Neural cell (in vitro differentiated cells): Measurements from ENCODE around the gene PPP1R12B. TPM values are rescaled to one million over a fixed set of nuclear protein-coding genes. Genes with fewer than 3 reads are reported as not detected.
"Not testable (repeated sequence)": the region's sequence is repeated elsewhere in the genome, so short reads cannot be mapped to it uniquely, and the experiment has no call there.

Source experiments
- H2AFZ ChIP-seq: fragments of 200-600, 300-800 bp; sonication (generic), shearing (Covaris generic); 2 replicates; pipeline ENCODE4 v1.6.0; 2014; ENCODE audit warnings: low read depth, mild to moderate bottlenecking, antibody characterized with exemption, low read length, moderate library complexity
- H3F3A ChIP-seq: fragments of 200-600 bp; shearing (Covaris generic); 2 replicates; pipeline ENCODE4 v1.6.1; 2016; ENCODE audit warnings: mild to moderate bottlenecking, moderate library complexity, mixed read lengths, antibody characterized with exemption, low read length; ENCODE audit not compliant: insufficient read depth, poor library complexity, severe bottlenecking
- H3K27ac ChIP-seq: fragments of 200-600, 300-800 bp; sonication (generic), shearing (Covaris generic); 2 replicates; pipeline ENCODE4 v1.5.1; 2014; ENCODE audit warnings: mild to moderate bottlenecking, low read length, moderate library complexity
- H3K27me3 ChIP-seq: fragments of 300-800, 200-600 bp; sonication (generic), shearing (Covaris generic); 2 replicates; pipeline ENCODE4 v1.6.0; 2014; ENCODE audit warnings: mild to moderate bottlenecking, low read depth, low read length, moderate library complexity; ENCODE audit not compliant: insufficient read depth
- H3K36me3 ChIP-seq: fragments of 300-800, 200-600 bp; sonication (generic), shearing (Covaris generic); 2 replicates; pipeline ENCODE4 v1.5.1; 2014; ENCODE audit warnings: mild to moderate bottlenecking, antibody characterized with exemption, low read length, moderate library complexity; ENCODE audit not compliant: insufficient read depth
- H3K4me2 ChIP-seq: fragments of 300-800, 200-600 bp; sonication (generic), shearing (Covaris generic); 2 replicates; pipeline ENCODE4 v1.6.0; 2014; ENCODE audit warnings: mild to moderate bottlenecking, low read length
- H3K4me3 ChIP-seq: fragments of 300-800, 200-600 bp; sonication (generic), shearing (Covaris generic); 2 replicates; pipeline ENCODE4 v1.5.1; 2014; ENCODE audit warnings: mild to moderate bottlenecking, low read length, moderate library complexity
- H3K79me2 ChIP-seq: fragments of 200-600 bp; shearing (Covaris generic); replicated peaks from 2 replicates; pipeline ENCODE4 v1.6.0; 2014; ENCODE audit warnings: mild to moderate bottlenecking, low read length, moderate library complexity; ENCODE audit not compliant: insufficient read depth
- H3K9ac ChIP-seq: fragments of 300-800, 200-600 bp; sonication (generic), shearing (Covaris generic); 2 replicates; pipeline ENCODE4 v1.6.1; 2016; ENCODE audit warnings: mild to moderate bottlenecking, low read length, mixed read lengths
- H3K9me2 ChIP-seq: fragments of 200-600 bp; shearing (Covaris generic); 2 replicates; pipeline ENCODE4 v1.6.1; 2016; ENCODE audit warnings: mild to moderate bottlenecking, low read length, mixed read lengths; ENCODE audit not compliant: insufficient read depth
- H3K9me3 ChIP-seq: fragments of 200-600, 300-800 bp; sonication (generic), shearing (Covaris generic); 2 replicates; pipeline ENCODE4 v1.6.1; 2016; ENCODE audit warnings: mild to moderate bottlenecking, mixed run types, low read length, moderate library complexity, mixed read lengths
- H4K20me1 ChIP-seq: fragments of 200-600 bp; shearing (Covaris generic); 2 replicates; pipeline ENCODE4 v1.6.1; 2016; ENCODE audit warnings: mild to moderate bottlenecking, mixed run types; ENCODE audit not compliant: insufficient read depth
- polyA plus RNA-seq: library from polyadenylated mRNA; depleted of rRNA; stranded (reverse); fragments of >200 nt; gene quantifications from 2 replicates; pipeline ENCODE4 v1.2.3, GENCODE V29; 2014

The PPP1R12B gene
- polyA plus RNA-seq, 1 donor from 2014 or later = 9.8 TPM

DNA sequence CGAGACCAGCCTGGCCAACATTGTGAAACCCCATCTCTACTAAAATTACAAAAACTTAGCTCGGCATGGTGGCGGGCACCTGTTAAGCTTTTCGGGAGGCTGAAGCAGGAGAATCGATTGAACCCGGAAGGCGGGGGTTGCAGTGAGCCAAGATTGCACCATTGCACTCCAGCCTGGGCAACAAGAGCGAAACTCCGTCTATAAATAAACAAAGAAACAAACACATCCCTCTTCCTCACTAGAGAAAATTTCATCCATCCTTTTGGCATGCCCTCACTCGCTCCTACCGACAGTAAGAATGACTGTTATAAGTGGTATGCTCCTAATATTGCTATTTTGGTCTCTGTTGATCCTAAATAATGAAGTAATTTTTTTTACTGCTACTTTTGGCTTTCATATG is 195.0 kb downstream of the PPP1R12B start:
- H3K79me2 ChIP-seq, H3K4me2 ChIP-seq, H3K9me2 ChIP-seq, H3K9me3 ChIP-seq, H3F3A ChIP-seq, H3K9ac ChIP-seq, H2AFZ ChIP-seq, H4K20me1 ChIP-seq, H3K4me3 ChIP-seq, H3K27ac ChIP-seq, H3K27me3 ChIP-seq, H3K36me3 ChIP-seq: not testable (repeated sequence)

GRCh38 chr1:202544766-202545449 is 196.4 kb downstream of the PPP1R12B start:
- H3K36me3 ChIP-seq, H3F3A ChIP-seq, H3K27me3 ChIP-seq, H3K27ac ChIP-seq, H3K9me2 ChIP-seq, H2AFZ ChIP-seq, H4K20me1 ChIP-seq, H3K4me2 ChIP-seq, H3K9ac ChIP-seq, H3K9me3 ChIP-seq, H3K4me3 ChIP-seq, H3K79me2 ChIP-seq: not testable (repeated sequence)

DNA sequence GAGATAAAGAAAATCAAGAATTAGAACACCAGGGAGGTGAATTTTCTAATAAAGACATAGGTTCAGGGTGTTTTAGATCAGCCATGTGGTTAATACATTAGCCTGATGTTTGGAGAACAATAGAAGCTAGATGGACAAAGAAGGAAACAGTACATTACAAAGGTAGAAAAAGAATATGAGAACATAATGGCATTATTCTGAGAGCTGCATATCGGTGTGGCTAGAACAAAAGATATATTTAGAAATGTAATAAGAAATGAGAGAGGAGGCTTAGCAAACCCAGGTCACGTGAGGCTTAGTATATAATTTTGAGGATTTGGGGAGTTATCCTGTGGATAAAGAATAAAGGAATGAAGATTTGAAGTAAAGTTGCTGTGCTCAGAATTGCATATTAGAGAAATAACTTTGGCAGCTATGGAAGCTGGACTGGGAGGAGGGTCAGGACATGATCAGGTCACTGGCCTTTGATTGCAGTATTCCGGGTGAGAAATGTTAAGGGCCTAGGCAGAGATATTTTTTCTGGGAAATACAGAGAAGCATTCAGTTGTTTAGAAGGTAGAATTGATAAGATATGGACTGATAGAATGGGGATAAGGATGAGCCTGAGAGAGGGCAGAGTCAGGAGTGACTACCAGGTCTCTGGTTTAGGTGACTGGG is 197.3 kb downstream of the PPP1R12B start:
- not testable (repeated sequence) for H3F3A ChIP-seq

DNA sequence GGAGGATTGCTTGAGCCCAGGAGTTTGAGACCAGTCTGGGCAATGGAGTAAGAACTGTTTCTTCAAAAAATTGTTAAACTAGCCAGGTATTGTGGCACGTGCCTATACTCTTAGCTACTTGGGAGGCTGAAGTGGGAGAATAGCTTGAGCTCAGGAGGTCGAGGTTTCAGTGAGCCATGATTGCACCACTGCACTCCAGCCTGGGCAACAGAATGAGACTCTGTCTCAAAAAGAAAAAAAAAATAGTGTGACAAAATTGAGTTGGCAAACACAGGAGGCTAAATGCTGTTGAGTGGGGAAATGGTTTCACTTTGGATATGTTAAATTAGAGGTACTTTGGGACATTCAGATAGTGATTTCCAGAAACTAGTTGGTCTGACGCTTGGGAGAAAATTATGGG is 197.9 kb downstream of the PPP1R12B start:
- not testable (repeated sequence) for H3K9me2 ChIP-seq, H3K79me2 ChIP-seq, H3F3A ChIP-seq, H3K9ac ChIP-seq, H3K27ac ChIP-seq, H3K4me3 ChIP-seq, H3K9me3 ChIP-seq, H3K4me2 ChIP-seq, H4K20me1 ChIP-seq, H2AFZ ChIP-seq, H3K27me3 ChIP-seq, H3K36me3 ChIP-seq

More for the DNA sequence above, 197.3 kb downstream of the PPP1R12B start:
- not testable (repeated sequence) for H3K27ac ChIP-seq, H3K36me3 ChIP-seq, H3K9ac ChIP-seq, H3K9me3 ChIP-seq, H3K4me2 ChIP-seq, H3K4me3 ChIP-seq, H3K27me3 ChIP-seq, H4K20me1 ChIP-seq, H2AFZ ChIP-seq, H3K79me2 ChIP-seq, H3K9me2 ChIP-seq

GRCh38 chr1:202546796-202547195 is 198.3 kb downstream of the PPP1R12B start:
- not testable (repeated sequence) for H2AFZ ChIP-seq, H3K27ac ChIP-seq, H3K9me3 ChIP-seq, H3K9me2 ChIP-seq, H3K27me3 ChIP-seq, H4K20me1 ChIP-seq, H3K4me2 ChIP-seq, H3K79me2 ChIP-seq, H3K36me3 ChIP-seq, H3K9ac ChIP-seq, H3K4me3 ChIP-seq, H3F3A ChIP-seq
